ENCODE measurements around the gene MEF2D.

- TF ChIP-seq POLR2A (IDR thresholded peaks at IDR 0.05; ENCODE audit: low read length) (no peak), GATA1 (IDR thresholded peaks at IDR 0.05; ENCODE audit: low read depth, low read length) (no peak)
These were observed 15.4 kb upstream of the MEF2D start for GRCh38 chr1:156515956-156516355.
